Right ventricle myocardium superior (tissue), 1 donor: ENCODE data around the gene SRSF10. TPM values are rescaled to one million over a fixed set of nuclear protein-coding genes. Genes with fewer than 3 reads are reported as not detected.
"Not testable (repeated sequence)": the region's sequence is repeated elsewhere in the genome, so short reads cannot be mapped to it uniquely, and the experiment has no call there.

Experiments used
- ATAC-seq: fragments of 200-7000 bp; cut with Tn5 transposase; one replicate; pipeline ENCODE4 v1.9.1; 2020; ENCODE audit warnings: mild to moderate bottlenecking; ENCODE audit not compliant: poor library complexity
- DNase-seq: peaks from one replicate; pipeline ENCODE4 v3.0.0-alpha.2; 2020
- intact Hi-C: fragments of 100-400 bp; cut with DNase I; formaldehyde crosslinking; loops from one replicate; pipeline ENCODE4 v1.11.2; 2022
- total RNA-seq: library from RNA; stranded (reverse); fragmentation: NEBNext Ultra II Directional; extraction: Animal tissue kit (Norgen Biotek cat#: 25700); gene quantifications from one replicate; pipeline ENCODE4 v1.2.1, GENCODE V29; 2021
- donor health status: DM: no; HTN: yes; CAD: no; lungs with severe emphysema.

The SRSF10 gene
- total RNA-seq, 1 donor from 2014 or later: 51.9 TPM

GRCh38 chr1:24003331-24003972, 23.3 kb upstream of the SRSF10 start:
- ATAC-seq (no peak), DNase-seq (no peak)
- intact Hi-C loops: no loop called here

DNA sequence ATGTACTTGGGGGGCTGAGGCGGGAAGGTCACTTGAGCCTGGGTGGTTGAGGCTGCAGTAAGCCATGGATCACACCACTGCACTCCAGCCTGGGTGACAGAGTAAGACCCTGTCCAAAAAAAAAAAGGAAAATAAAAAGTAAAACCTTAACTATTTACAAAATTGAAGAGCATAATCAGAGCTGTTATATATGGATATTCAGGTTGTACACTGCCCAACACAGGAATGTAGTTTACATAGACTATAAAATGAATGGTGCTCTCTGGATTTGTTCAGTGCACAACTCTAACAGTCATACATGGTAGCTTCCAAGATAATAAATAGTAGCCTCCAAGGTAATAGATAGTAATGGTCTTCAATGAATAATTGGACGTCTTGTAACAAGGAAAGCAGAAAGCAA, 22.6 kb upstream of the SRSF10 start:
- no peak for DNase-seq
- no peak for ATAC-seq
- intact Hi-C loops: no loop called here

- DNase-seq (no peak), ATAC-seq (no peak)
- intact Hi-C loops: no loop called here
Observed at GRCh38 chr1:23999156-23999671, 19.1 kb upstream of the SRSF10 start.

DNA sequence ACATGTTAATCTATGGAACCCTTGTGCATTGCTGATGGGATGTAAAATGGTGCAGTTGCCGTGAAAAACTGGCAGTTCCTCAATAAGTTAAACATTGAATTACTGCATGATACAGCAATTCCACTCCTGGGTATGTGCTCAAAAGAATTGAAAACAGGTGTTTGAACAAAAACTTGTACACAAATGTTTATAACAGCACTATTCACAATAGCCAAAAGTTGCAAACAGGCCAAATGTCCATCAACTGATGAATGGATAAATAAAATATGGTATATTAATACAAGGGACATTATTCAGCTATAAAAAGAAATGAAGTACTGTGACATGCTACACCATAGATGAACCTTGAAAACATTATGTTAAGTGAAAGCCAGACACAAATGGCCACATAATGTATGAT, 17.7 kb upstream of the SRSF10 start:
- ATAC-seq: no peak
- intact Hi-C loops: no loop called here
- DNase-seq: no peak

DNA sequence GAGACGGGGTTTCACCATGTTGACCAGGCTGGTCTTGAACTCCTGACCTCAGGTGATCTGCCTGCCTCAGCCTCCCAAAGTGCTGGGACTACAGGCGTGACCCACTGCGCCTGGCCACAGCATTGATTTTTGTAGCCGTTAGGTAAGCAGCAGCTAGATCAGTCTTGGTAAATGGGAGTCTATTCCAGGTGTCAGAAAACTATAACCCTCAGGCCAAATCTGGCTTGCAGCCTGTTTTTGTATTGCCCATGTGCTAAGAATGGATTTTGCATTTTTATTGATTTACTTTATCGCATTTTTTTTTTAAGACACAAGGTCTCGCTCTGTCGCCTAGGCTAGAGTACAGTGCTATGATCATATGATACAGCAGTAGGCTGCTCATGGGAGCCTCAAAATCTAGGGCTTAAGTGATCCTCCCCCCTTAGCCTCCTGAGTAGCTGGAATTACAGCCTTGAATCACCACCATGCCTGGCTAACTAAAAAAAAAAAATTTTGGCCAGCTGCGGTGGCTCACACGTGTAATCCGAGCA, 16.6 kb upstream of the SRSF10 start:
- intact Hi-C loops: no loop called here
- ATAC-seq (no peak), DNase-seq (no peak)

- ATAC-seq (no peak), DNase-seq (no peak)
- intact Hi-C loops: no loop called here
Observed at GRCh38 chr1:23995431-23995837, 15.3 kb upstream of the SRSF10 start.

- ATAC-seq, DNase-seq, intact Hi-C loops: not testable (repeated sequence)
Observed at GRCh38 chr1:23992011-23992410, 11.9 kb upstream of the SRSF10 start.

GRCh38 chr1:23989263-23989662, 9.1 kb upstream of the SRSF10 start:
- intact Hi-C loops: no loop called here
- ATAC-seq: no peak

DNA sequence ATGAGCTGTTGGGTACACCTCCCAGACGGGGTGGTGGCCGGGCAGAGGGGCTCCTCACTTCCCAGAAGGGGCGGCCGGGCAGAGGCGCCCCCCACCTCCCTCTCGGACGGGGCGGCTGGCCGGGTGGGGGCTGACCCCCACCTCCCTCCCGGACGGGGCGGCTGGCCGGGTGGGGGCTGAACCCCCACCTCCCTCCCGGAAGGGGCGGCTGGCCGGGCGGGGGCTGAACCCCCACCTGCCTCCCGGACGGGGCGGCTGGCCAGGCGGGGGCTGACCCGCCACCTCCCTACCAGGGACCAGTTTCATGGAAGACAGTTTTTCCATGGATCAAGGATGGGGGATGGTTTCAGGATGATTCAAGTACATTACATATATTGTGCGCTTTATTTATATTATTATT, 6.9 kb upstream of the SRSF10 start:
- ATAC-seq, DNase-seq, intact Hi-C loops: not testable (repeated sequence)

More at GRCh38 chr1:23989263-23989662, 9.1 kb upstream of the SRSF10 start:
- no peak for DNase-seq

- ATAC-seq: no peak
- intact Hi-C loops: loop anchor here (5.0 kb wide), 1 partner anchor 38 kb away; no protein-coding TSS in a partner anchor
- DNase-seq: no peak
Observed at GRCh38 chr1:23984417-23985186, 4.5 kb upstream of the SRSF10 start.

GRCh38 chr1:23980728-23981070, 572 bp upstream of the SRSF10 start:
- DNase-seq (no peak), ATAC-seq (peak; percentile 4)
- intact Hi-C loops: loop anchor here (5.0 kb wide), 1 partner anchor 42 kb away; no protein-coding TSS in a partner anchor

DNA sequence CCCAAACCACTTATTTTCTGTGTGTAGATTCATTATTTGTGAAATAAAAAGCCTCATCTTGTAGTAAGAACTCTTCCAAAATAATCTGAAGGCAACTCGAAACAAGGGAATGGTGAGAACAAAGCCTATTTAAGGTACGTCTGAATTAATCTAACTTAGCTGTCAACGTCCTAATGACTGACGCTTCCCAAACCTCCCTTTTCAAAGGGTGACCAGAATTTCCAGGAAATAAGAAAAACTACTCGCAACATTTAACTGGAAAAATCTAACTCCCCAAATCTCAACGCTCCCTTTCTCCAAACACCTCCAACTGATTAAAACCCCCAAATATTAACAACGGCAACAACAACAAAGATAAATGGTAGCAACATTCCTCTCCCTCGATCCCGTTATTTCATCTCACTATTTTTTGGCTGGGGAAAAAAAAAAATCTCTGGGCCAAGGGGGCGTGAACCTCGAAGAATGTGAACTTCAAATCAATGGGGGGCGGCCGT, 693 bp downstream of the SRSF10 start:
- intact Hi-C loops: no loop called here
- ATAC-seq: no peak
- no peak for DNase-seq

- ATAC-seq: no peak
- intact Hi-C loops: no loop called here
- DNase-seq: no peak
Observed at GRCh38 chr1:23978805-23979204, 1.3 kb downstream of the SRSF10 start.

GRCh38 chr1:23977854-23978191, 2.3 kb downstream of the SRSF10 start:
- DNase-seq (no peak), ATAC-seq (no peak)
- intact Hi-C loops: no loop called here

GRCh38 chr1:23977187-23977853, 2.8 kb downstream of the SRSF10 start:
- intact Hi-C loops: no loop called here
- ATAC-seq: no peak
- no peak for DNase-seq

DNA sequence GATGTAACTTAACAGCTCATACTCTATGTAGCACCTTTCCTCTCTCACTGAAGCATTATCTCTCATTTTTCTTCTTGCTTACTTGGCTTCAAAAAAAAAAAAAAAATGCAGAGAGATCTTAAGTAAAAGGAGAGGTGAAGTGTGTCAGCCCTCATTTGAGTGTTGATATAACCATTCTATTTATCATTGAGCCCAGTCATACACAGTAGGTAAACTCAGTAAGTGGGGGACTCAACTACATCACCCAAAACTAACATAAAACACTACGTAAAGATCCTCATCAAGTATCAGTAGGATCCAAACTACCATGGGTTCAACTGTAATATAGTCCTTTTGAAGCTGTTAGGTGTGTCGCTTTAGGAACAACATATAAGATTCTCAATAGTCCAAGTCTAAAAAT, 12.3 kb downstream of the SRSF10 start:
- DNase-seq (no peak), ATAC-seq (no peak)
- intact Hi-C loops: no loop called here

- DNase-seq (no peak), ATAC-seq (no peak)
- intact Hi-C loops: no loop called here
Observed at GRCh38 chr1:23966973-23967493, 13.1 kb downstream of the SRSF10 start.

DNA sequence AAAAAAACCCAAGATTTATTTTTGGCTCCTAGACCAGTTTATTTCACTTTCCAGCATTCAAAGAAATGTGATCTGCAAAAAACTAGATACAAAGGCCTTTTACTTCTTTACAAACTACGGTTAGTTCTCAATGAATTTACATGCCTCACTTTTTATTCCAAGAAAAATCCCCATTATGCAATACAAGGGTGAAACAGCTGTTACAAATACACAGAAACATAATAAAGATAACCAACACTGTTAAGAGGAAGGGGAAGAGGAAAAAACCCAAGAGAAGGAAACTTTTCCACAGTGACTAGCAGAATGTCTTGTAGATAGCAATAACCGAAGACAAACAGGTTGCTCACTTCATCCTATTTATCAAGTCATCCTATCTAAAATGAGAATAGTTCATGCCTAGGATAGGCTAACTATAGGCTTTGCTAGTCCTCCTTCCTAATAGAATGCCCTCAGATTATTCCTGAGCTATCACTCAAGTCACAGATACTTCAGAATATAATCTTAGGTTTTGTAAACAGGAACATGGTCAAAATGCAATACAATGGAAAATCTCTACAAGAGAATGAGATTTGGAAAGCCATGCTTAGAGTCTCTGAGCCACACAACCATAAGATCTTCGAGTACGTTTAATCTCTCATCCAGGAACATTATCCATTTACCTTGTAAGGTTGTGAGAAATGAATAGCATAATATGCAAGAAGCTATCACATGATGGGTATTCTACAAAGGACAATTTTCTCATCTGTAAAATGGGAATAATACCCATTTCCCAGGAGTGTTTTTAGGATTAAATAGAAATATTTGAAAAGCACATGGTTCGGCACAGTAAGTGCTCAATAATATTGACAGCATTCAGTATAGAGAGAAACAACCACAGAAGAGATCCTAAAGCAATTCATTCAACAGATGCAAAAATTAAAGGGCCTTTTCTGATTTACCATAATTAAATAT, 15.1 kb downstream of the SRSF10 start:
- peak; percentile 3 for ATAC-seq

More for the DNA sequence above, 15.1 kb downstream of the SRSF10 start:
- no peak for DNase-seq
- intact Hi-C loops: no loop called here
